OCI-LY3 (cell line): ENCODE data around the gene C1orf116.

Experiments
- CTCF ChIP-seq: fragments of 200-600, 300-600 bp; sonication (generic); IDR thresholded peaks from 2 replicates; pipeline ENCODE4 v1.5.1; 2014; ENCODE audit warnings: antibody characterized with exemption, low read length, low read depth
- EZH2phosphoT487 ChIP-seq: fragments of 200-600 bp; shearing (Covaris generic); IDR thresholded peaks from 2 replicates; pipeline ENCODE4 v1.6.1; 2018; ENCODE audit warnings: antibody characterized with exemption, mixed run types, low read depth

GRCh38 chr1:207001492-207002245 is 30.9 kb downstream of the C1orf116 start:
- TF ChIP-seq CTCF (no peak), EZH2phosphoT487 (no peak)
